AG04450 (cell line): ENCODE data around the gene PRPH. TPM values are rescaled to one million over a fixed set of nuclear protein-coding genes. Genes with fewer than 3 reads are reported as not detected.

Source experiments
- CTCF ChIA-PET: fragments of 300-600, 350-600 bp; formaldehyde crosslinking; extraction: SDS; loops from one replicate; lab custom pipeline; 2022; ENCODE audit warnings: antibody characterized with exemption, inconsistent platforms; lab: Charles Lee
- POLR2A ChIA-PET: fragments of 350-600 bp; formaldehyde crosslinking; extraction: SDS; loops from one replicate; lab custom pipeline; 2021; ENCODE audit warnings: antibody characterized with exemption, inconsistent platforms; lab: Yijun Ruan, JAX
- DNase-seq: peaks from one replicate; pipeline ENCODE4 v3.0.0-alpha.2; 2011; ENCODE audit warnings: low read depth, low spot score
- H3K27ac ChIP-seq: one replicate; pipeline ENCODE4 v1.5.1; 2012; ENCODE audit warnings: low read depth, low read length, control low read depth
- H3K27me3 ChIP-seq: one replicate; pipeline ENCODE4 v1.6.0; 2012; ENCODE audit warnings: low read length; ENCODE audit not compliant: control insufficient read depth, insufficient read depth
- H3K4me3 ChIP-seq: 2 replicates; pipeline ENCODE4 v1.5.1; 2011; ENCODE audit warnings: mild to moderate bottlenecking, low read depth, low read length, control low read depth
- H3K9me3 ChIP-seq: 2 replicates; pipeline ENCODE4 v1.5.1; 2012; ENCODE audit warnings: low read length; ENCODE audit not compliant: control insufficient read depth, insufficient read depth
- CTCF ChIP-seq: IDR thresholded peaks from 2 replicates; pipeline ENCODE4 v1.5.1; 2011; ENCODE audit warnings: low read depth, low read length, control low read depth, inconsistent platforms
- polyA plus RNA-seq: library from polyadenylated mRNA; depleted of rRNA; stranded (reverse); fragments of >200 nt; gene quantifications from 2 replicates; pipeline ENCODE4 v1.2.3, GENCODE V29; 2011

The PRPH gene
- polyA plus RNA-seq, 1 experiment: not detected

GRCh38 chr12:49334681-49335080 is 39.7 kb downstream of the PRPH start:
- TF ChIP-seq CTCF: no peak
- ChIA-PET CTCF (interaction anchor here (0.6 to 4.9 kb wide), 4 partner anchors 12 to 245 kb away, joined by 3 to 72 read pairs (median 7); partner anchors contain the start of gene DNAJC22), POLR2A (interaction anchor here (0.9 kb wide), 1 partner anchor 12 kb away, joined by 3 read pairs; the partner anchor contains the start of gene TROAP)
- H3K9me3 ChIP-seq: peaks cover 5% of the 10 kb centered on the region; the same call in 1 of the 2 replicates
- H3K27ac ChIP-seq: no peak overlapping the region
- peaks cover 53% of the 10 kb centered on the region for H3K27me3 ChIP-seq
- DNase-seq: no peak
- no peak overlapping the region for H3K4me3 ChIP-seq

GRCh38 chr12:49335118-49335954 is 40.4 kb downstream of the PRPH start:
- no peak for TF ChIP-seq CTCF
- DNase-seq: no peak
- Histone ChIP-seq H3K4me3 (no peak overlapping the region), H3K9me3 (peaks cover 5% of the 10 kb centered on the region; the same call in 1 of the 2 replicates), H3K27me3 (peaks cover 58% of the 10 kb centered on the region), H3K27ac (no peak overlapping the region)
- POLR2A ChIA-PET: interaction anchor here (0.9 kb wide), 1 partner anchor 12 kb away, joined by 3 read pairs; the partner anchor contains the start of gene TROAP
- CTCF ChIA-PET: interaction anchor here (0.6 to 4.9 kb wide), 4 partner anchors 12 to 245 kb away, joined by 3 to 72 read pairs (median 7); partner anchors contain the start of gene DNAJC22

- DNase-seq: no peak
- ChIA-PET POLR2A (no interaction called here), CTCF (interaction anchor here (1.0 to 4.9 kb wide), 4 partner anchors 12 to 244 kb away, joined by 4 to 72 read pairs (median 10); no protein-coding TSS in a partner anchor)
- Histone ChIP-seq H3K27me3 (peaks cover 64% of the 10 kb centered on the region), H3K27ac (no peak overlapping the region), H3K9me3 (peaks cover 5% of the 10 kb centered on the region; the same call in 1 of the 2 replicates), H3K4me3 (no peak overlapping the region)
- no peak for TF ChIP-seq CTCF
Observed at GRCh38 chr12:49335955-49336644, 41.2 kb downstream of the PRPH start.

GRCh38 chr12:49336645-49337584 is 42.0 kb downstream of the PRPH start, which contains the start of gene C1QL4:
TSS of gene C1QL4 (minus strand) at chr12:49337188. CDS start at chr12:49336477, 711 bp downstream.
- CTCF ChIA-PET: interaction anchor here (0.6 to 2.8 kb wide), 12 partner anchors 10 to 283 kb away, joined by 3 to 16 read pairs (median 4); partner anchors contain the start of genes DNAJC22 and TROAP
- Histone ChIP-seq H3K4me3 (peak within 1 kb of the TSS; percentile 52), H3K9me3 (peaks cover 5% of the 10 kb centered on the region; the same call in 1 of the 2 replicates), H3K27ac (no peak within 1 kb of the TSS), H3K27me3 (peaks cover 72% of the 10 kb centered on the region)
- POLR2A ChIA-PET: interaction anchor here (1.0 kb wide), 1 partner anchor 11 kb away, joined by 4 read pairs; no protein-coding TSS in a partner anchor
- no peak for DNase-seq
- peak; percentile 83 for TF ChIP-seq CTCF
